Measurements from ENCODE around the gene SET. TPM values are rescaled to one million over a fixed set of nuclear protein-coding genes. Genes with fewer than 3 reads are reported as not detected.

SET gene
- total and polyA plus RNA-seq, 8 donors: 42.9 to 162 (median 125) TPM

GRCh38 chr9:128683340-128684064, 5.5 kb upstream of the SET start:
- intact Hi-C loops (cut with DNase I): no loop called here
- H3K9me3 ChIP-seq: no peaks in the 10 kb centered on the region
- peak; percentile 58 to 76 (median 66) for DNase-seq
- H3K4me3 ChIP-seq: peak overlapping the region; percentile 43 to 70 (median 51)
- ATAC-seq: peak; percentile 55 to 78 (median 70)
- H3K27ac ChIP-seq: peak overlapping the region; percentile 61 to 92 (median 82)
- H3K36me3 ChIP-seq: no peaks in the 10 kb centered on the region
- 1 to 2% methylated on average over 21 of the region's 21 CpGs for WGBS, 2 donors
- no peak for TF ChIP-seq CTCF (IDR thresholded peaks at IDR 0.05)
- H3K4me1 ChIP-seq: peaks cover 0 to 26% (median 10%) of the 10 kb centered on the region in 3 donors
- FAIRE-seq: no peak
- H3K27me3 ChIP-seq: no peaks in the 10 kb centered on the region

GRCh38 chr9:128684065-128684324, 5.0 kb upstream of the SET start:
- intact Hi-C loops (cut with DNase I): no loop called here
- WGBS, 2 donors: 0 to 2% methylated on average over 3 of the region's 3 CpGs

GRCh38 chr9:128684325-128685199, 4.5 kb upstream of the SET start:
- WGBS, 2 donors: 5 to 6% methylated on average over 15 of the region's 15 CpGs
- peak overlapping the region; percentile 61 to 92 (median 82) for H3K27ac ChIP-seq
- H3K9me3 ChIP-seq: no peaks in the 10 kb centered on the region
- peaks cover 0 to 26% (median 10%) of the 10 kb centered on the region in 3 donors for H3K4me1 ChIP-seq
- TF ChIP-seq CTCF (IDR thresholded peaks at IDR 0.05): no peak
- ATAC-seq (peak; percentile 75 to 88 (median 80)), FAIRE-seq (no peak), DNase-seq (peak; percentile 84 to 94 (median 88))
- no peaks in the 10 kb centered on the region for H3K36me3 ChIP-seq
- no peaks in the 10 kb centered on the region for H3K27me3 ChIP-seq
- intact Hi-C loops (cut with DNase I): no loop called here
- H3K4me3 ChIP-seq: peak overlapping the region; percentile 43 to 70 (median 51)

More at GRCh38 chr9:128684065-128684324, 5.0 kb upstream of the SET start:
- TF ChIP-seq CTCF (IDR thresholded peaks at IDR 0.05): no peak
- Histone ChIP-seq H3K4me3 (peak overlapping the region; percentile 43 to 70 (median 51)), H3K36me3 (no peaks in the 10 kb centered on the region), H3K9me3 (no peaks in the 10 kb centered on the region), H3K4me1 (peaks cover 0 to 26% (median 10%) of the 10 kb centered on the region in 3 donors), H3K27me3 (no peaks in the 10 kb centered on the region), H3K27ac (peak overlapping the region; percentile 61 to 92 (median 82))
- FAIRE-seq: no peak
- peak; percentile 0 to 13 (median 6) for ATAC-seq
- DNase-seq: no peak

- FAIRE-seq (no peak), ATAC-seq (no peak), DNase-seq (peak in 1 of 6 donors; percentile 21)
- no peak overlapping the region for H3K4me3 ChIP-seq
- H3K9me3 ChIP-seq: no peaks in the 10 kb centered on the region
- intact Hi-C loops (cut with DNase I): no loop called here
- 84 to 88% methylated on average over 17 of the region's 17 CpGs for WGBS, 2 donors
- no peaks in the 10 kb centered on the region for H3K36me3 ChIP-seq
- peak overlapping the region in 2 of 4 donors; percentile 85 to 92 for H3K27ac ChIP-seq
- peaks cover 0 to 28% (median 12%) of the 10 kb centered on the region in 3 donors for H3K4me1 ChIP-seq
- TF ChIP-seq CTCF (IDR thresholded peaks at IDR 0.05): no peak
- H3K27me3 ChIP-seq: no peaks in the 10 kb centered on the region
These were observed 3.2 kb upstream of the SET start for GRCh38 chr9:128685636-128686489.

Data from pancreas (tissue), 10 donors.